Parathyroid adenoma (tissue), 2 donors: ENCODE measurements around the gene ULK3.

Source experiments
- H2AFZ ChIP-seq: fragments of 300-600 bp; sonication (generic); one replicate; pipeline ENCODE4 v1.7.0; 2017; ENCODE audit warnings: antibody characterized with exemption, mild to moderate bottlenecking
- H3K27ac ChIP-seq: fragments of 300-600 bp; sonication (generic); one replicate; pipeline ENCODE4 v1.7.0; 2017
- H3K27me3 ChIP-seq: fragments of 300-600 bp; sonication (generic); one replicate; pipeline ENCODE4 v1.7.0; 2017; ENCODE audit warnings: low read length; ENCODE audit not compliant: control insufficient read depth, insufficient read depth
- H3K36me3 ChIP-seq: fragments of 300-600 bp; sonication (generic); one replicate; pipeline ENCODE4 v1.7.0; 2017; ENCODE audit warnings: low read length; ENCODE audit not compliant: control insufficient read depth, insufficient read depth
- H3K4me1 ChIP-seq: fragments of 300-600 bp; sonication (generic); one replicate; pipeline ENCODE4 v1.7.0; 2017; ENCODE audit warnings: control low read depth
- H3K4me2 ChIP-seq: fragments of 300-600 bp; sonication (generic); one replicate; pipeline ENCODE4 v1.7.0; 2017; ENCODE audit warnings: low read length
- H3K4me3 ChIP-seq: fragments of 300-600 bp; sonication (generic); one replicate; pipeline ENCODE4 v1.7.0; 2017; ENCODE audit warnings: low read depth, low read length
- H3K79me2 ChIP-seq: fragments of 300-600 bp; sonication (generic); one replicate; pipeline ENCODE4 v1.7.0; 2017; ENCODE audit warnings: control low read depth
- H3K9ac ChIP-seq: fragments of 300-600 bp; sonication (generic); one replicate; pipeline ENCODE4 v1.7.0; 2017; ENCODE audit warnings: mild to moderate bottlenecking
- H3K9me3 ChIP-seq: fragments of 300-600 bp; sonication (generic); one replicate; pipeline ENCODE4 v1.7.0; 2017; ENCODE audit warnings: low read length; ENCODE audit not compliant: control insufficient read depth
- CTCF ChIP-seq: fragments of 300-600 bp; sonication (generic); IDR thresholded peaks from one replicate; pipeline ENCODE4 v1.7.0; 2017; ENCODE audit warnings: antibody characterized with exemption, mild to moderate bottlenecking
- donor health status: primary hyperparathyroidism.

Gene ULK3

DNA sequence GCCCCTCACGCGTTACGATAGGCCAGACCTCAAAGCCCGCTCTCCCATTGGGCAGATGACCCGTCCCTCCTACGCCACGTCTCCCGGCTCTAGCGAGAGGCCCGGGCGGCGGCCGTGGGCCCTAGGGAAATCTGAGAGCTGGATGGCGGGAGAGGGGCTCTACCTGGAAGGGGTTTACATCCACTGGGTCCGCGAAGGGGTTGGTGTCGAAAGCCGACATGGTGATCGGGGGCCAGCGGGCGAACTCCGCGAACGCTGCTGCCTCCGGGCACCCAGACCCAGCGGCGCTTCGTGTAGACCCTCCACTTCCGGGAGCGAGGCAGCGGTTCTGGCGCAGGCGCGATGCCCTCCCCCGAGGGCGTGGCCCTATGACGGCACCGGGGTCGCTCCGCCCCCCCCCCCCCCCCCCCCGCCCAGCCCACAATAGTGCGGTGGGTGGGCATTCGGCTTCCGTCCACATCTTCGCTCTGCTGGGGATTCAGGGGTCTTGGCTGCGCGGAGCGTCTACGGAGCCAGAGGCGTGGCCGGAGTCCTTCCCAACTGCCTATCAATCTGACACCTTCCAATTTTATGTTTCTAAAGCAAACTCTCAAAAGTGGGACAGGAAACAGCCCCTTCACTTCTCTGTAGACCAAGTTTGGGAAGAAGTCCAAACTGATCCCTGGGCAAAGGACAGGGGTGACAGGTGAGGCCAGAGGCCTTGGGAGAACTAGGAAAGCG is 30.2 kb upstream of the ULK3 start, which contains the start of gene SCAMP2:
SCAMP2 (minus strand) TSS at position 330 of the 720 bp plus-strand sequence; CDS start at position 220, 110 bp downstream.
- Histone ChIP-seq H3K4me3 (peak within 1 kb of the TSS; percentile 90), H2AFZ (peak within 1 kb of the TSS; percentile 91), H3K4me1 (peaks cover 23% of the 10 kb centered on the region), H3K27me3 (no peaks in the 10 kb centered on the region), H3K4me2 (peak within 1 kb of the TSS; percentile 86), H3K27ac (peak within 1 kb of the TSS; percentile 80), H3K36me3 (no peaks in the 10 kb centered on the region), H3K9me3 (no peaks in the 10 kb centered on the region), H3K9ac (peak within 1 kb of the TSS; percentile 46), H3K79me2 (peaks cover 10% of the 10 kb centered on the region)
- no peak for TF ChIP-seq CTCF

- TF ChIP-seq CTCF = no peak
- Histone ChIP-seq H3K9ac (peak overlapping the region; percentile 46), H3K79me2 (peaks cover 16% of the 10 kb centered on the region), H3K27ac (peak overlapping the region; percentile 80), H3K9me3 (no peaks in the 10 kb centered on the region), H3K36me3 (no peaks in the 10 kb centered on the region), H3K4me1 (peaks cover 24% of the 10 kb centered on the region), H3K4me3 (peak overlapping the region; percentile 90), H3K27me3 (no peaks in the 10 kb centered on the region), H3K4me2 (peak overlapping the region; percentile 86), H2AFZ (peak overlapping the region; percentile 82)
Measured at GRCh38 chr15:74872702-74873035, 29.7 kb upstream of the ULK3 start.

DNA sequence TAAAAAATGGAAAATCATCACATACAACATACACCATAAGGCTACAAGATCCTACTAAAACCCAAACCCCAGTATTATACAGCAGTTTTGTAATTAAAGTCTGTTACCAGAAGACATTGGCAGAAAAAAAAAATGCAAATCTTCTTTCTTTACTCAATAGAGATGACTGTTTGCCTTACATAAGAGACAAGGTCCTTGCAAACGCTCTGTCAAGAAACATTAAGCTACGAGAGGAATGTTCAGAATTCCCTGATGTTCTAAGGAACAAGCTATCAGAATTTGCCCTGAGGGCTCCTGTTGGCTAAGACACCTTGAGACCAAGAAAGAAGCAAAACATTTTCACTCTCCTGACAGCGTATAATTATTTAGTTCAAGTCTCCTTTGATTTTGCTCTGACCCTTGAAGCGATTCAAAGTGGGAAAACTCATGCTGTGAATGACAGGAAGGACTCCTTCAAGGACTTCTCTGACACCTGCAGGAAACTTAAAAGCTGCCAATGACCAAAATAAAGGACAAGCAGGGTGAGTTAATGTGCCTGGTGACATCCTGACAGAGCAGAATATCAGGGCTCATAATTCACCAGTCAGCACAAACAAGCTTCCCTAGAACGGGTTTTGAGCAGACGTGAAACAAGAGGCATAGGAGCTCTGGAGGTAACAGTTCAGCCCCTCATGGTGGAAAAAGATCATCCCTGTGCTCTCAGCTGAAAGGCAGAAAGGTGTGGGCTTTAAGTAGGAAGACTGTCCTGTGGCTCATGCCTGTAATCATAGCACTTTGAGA is 27.7 kb upstream of the ULK3 start:
- Histone ChIP-seq H3K4me2 (peak overlapping the region; percentile 69), H3K27me3 (no peaks in the 10 kb centered on the region), H3K4me1 (peaks cover 24% of the 10 kb centered on the region), H3K27ac (peak overlapping the region; percentile 80), H3K9me3 (no peaks in the 10 kb centered on the region), H3K36me3 (no peaks in the 10 kb centered on the region), H3K4me3 (peak overlapping the region; percentile 45), H2AFZ (no peak overlapping the region), H3K9ac (no peak overlapping the region), H3K79me2 (peaks cover 32% of the 10 kb centered on the region)
- no peak for TF ChIP-seq CTCF

GRCh38 chr15:74869726-74870407 is 26.9 kb upstream of the ULK3 start:
- H2AFZ ChIP-seq = no peak overlapping the region
- H3K4me2 ChIP-seq = peak overlapping the region; percentile 69
- no peaks in the 10 kb centered on the region for H3K9me3 ChIP-seq
- H3K4me3 ChIP-seq = peak overlapping the region; percentile 45
- H3K4me1 ChIP-seq = peaks cover 24% of the 10 kb centered on the region
- peak overlapping the region; percentile 80 for H3K27ac ChIP-seq
- no peak overlapping the region for H3K9ac ChIP-seq
- no peaks in the 10 kb centered on the region for H3K27me3 ChIP-seq
- no peak for TF ChIP-seq CTCF
- peaks cover 32% of the 10 kb centered on the region for H3K79me2 ChIP-seq
- no peaks in the 10 kb centered on the region for H3K36me3 ChIP-seq
